A549 (cell line): Measurements from ENCODE around the gene EIF2S3. TPM values are rescaled to one million over a fixed set of nuclear protein-coding genes. Genes with fewer than 3 reads are reported as not detected.

ENCODE experiments used
- ATAC-seq, 2 experiments: fragments of 200-7000 bp in 1 of 2; fragments of >200 bp in 1 of 2; cut with Nextera tagmentation in 1 of 2; cut with Tn5 transposase in 1 of 2; 3 replicates each; pipeline versions ENCODE4 v1.8.0 to v1.9.1; 2018 to 2020; ENCODE audit warnings: mild to moderate bottlenecking in 1 of 2, moderate library complexity in 1 of 2
- CTCF ChIA-PET: fragments of 300-600 bp; sonication (Branson Sonifier 250); formaldehyde crosslinking; extraction: SDS; loops from one replicate; lab custom pipeline; 2021; ENCODE audit warnings: antibody characterized with exemption, inconsistent platforms; lab: Yijun Ruan, JAX
- POLR2A ChIA-PET: fragments of 350-600 bp; formaldehyde crosslinking; extraction: SDS; loops from one replicate; lab custom pipeline; 2021; ENCODE audit warnings: antibody characterized with exemption, inconsistent platforms; lab: Yijun Ruan, JAX
- DNase-seq, 2 experiments: peaks; one replicate each; pipeline versions ENCODE4 v3.0.0 to v3.0.0-alpha.2; 2011 to 2016; ENCODE audit warnings: low read depth in 1 of 2, low spot score in 1 of 2
- FAIRE-seq: peaks from 2 replicates; lab custom pipeline; 2011; peaks lifted over from hg19 to GRCh38; lab: Jason Lieb, UNC
- H3K27ac ChIP-seq, 2 experiments: fragments of >200 bp; sonication (Bioruptor Twin); formaldehyde crosslinking; 3 replicates each; pipeline ENCODE4 v1.5.1; 2016 to 2017
- H3K4me1 ChIP-seq: fragments of >200 bp; sonication (Bioruptor Twin); formaldehyde crosslinking; 3 replicates; pipeline ENCODE4 v1.6.1; 2016
- H3K4me2 ChIP-seq: fragments of >200 bp; sonication (Bioruptor Twin); formaldehyde crosslinking; 3 replicates; pipeline ENCODE4 v1.6.1; 2016
- H3K4me3 ChIP-seq: fragments of >200 bp; sonication (Bioruptor Twin); formaldehyde crosslinking; 3 replicates; pipeline ENCODE4 v1.5.1; 2016
- H3K9me3 ChIP-seq: fragments of >200 bp; sonication (Bioruptor Twin); formaldehyde crosslinking; 3 replicates; pipeline ENCODE4 v1.6.1; 2016
- BHLHE40 ChIP-seq: IDR thresholded peaks from 2 replicates; pipeline ENCODE4 v1.6.1; 2012; ENCODE audit warnings: low read depth, low read length, inconsistent platforms
- CHD2 ChIP-seq: fragments of 150-350 bp; IDR thresholded peaks from 2 replicates; pipeline ENCODE4 v1.6.1; 2014; ENCODE audit warnings: low read length; ENCODE audit not compliant: partially characterized antibody
- CHD4 ChIP-seq: fragments of 200-600 bp; sonication (generic); IDR thresholded peaks from 2 replicates; pipeline ENCODE4 v1.6.1; 2016; ENCODE audit warnings: antibody characterized with exemption, mild to moderate bottlenecking, borderline replicate concordance
- CTCF ChIP-seq: fragments of >200 bp; sonication (Bioruptor Twin); formaldehyde crosslinking; IDR thresholded peaks from 3 replicates; pipeline ENCODE4 v1.5.1; 2016
- E2F6 ChIP-seq: IDR thresholded peaks from 2 replicates; pipeline ENCODE4 v1.6.1; 2012; ENCODE audit warnings: low read depth, borderline replicate concordance
- EHF ChIP-seq: fragments of 250-450 bp; sonication (Bioruptor Pico); IDR thresholded peaks from 2 replicates; pipeline ENCODE4 v1.5.0; 2020; ENCODE audit warnings: mild to moderate bottlenecking
- EP300 ChIP-seq, 2 experiments: fragments of >200 bp; sonication (Bioruptor Twin); formaldehyde crosslinking; IDR thresholded peaks; 2 replicates in 1 of 2; 3 replicates in 1 of 2; pipeline ENCODE4 v1.6.1; 2016 to 2017
- ESRRA ChIP-seq: fragments of 150-350 bp; IDR thresholded peaks from 2 replicates; pipeline ENCODE4 v1.6.1; 2014; ENCODE audit warnings: mild to moderate bottlenecking, low read length, borderline replicate concordance
- HES2 ChIP-seq: fragments of >200 bp; sonication (Bioruptor Twin); formaldehyde crosslinking; IDR thresholded peaks from 2 replicates; pipeline ENCODE4 v1.6.1; 2016
- HMGXB4 ChIP-seq: fragments of 250-450 bp; sonication (Bioruptor Pico); IDR thresholded peaks from 2 replicates; pipeline ENCODE4 v1.5.0; 2021; ENCODE audit warnings: mild to moderate bottlenecking, moderate library complexity, borderline replicate concordance
- HOXB5 ChIP-seq: fragments of 250-450 bp; sonication (Bioruptor Pico); IDR thresholded peaks from 2 replicates; pipeline ENCODE4 v1.5.0; 2020; ENCODE audit warnings: mild to moderate bottlenecking, moderate library complexity
- KDM5A ChIP-seq: fragments of 200-600 bp; sonication (generic); IDR thresholded peaks from 2 replicates; pipeline ENCODE4 v1.6.1; 2016; ENCODE audit warnings: antibody characterized with exemption, mild to moderate bottlenecking
- MAFK ChIP-seq: fragments of 450-650 bp; IDR thresholded peaks from 2 replicates; pipeline ENCODE4 v1.6.1; 2014; ENCODE audit not compliant: partially characterized antibody
- MAX ChIP-seq: IDR thresholded peaks from 2 replicates; pipeline ENCODE4 v1.6.1; 2012
- NPAS2 ChIP-seq: fragments of 250-450 bp; sonication (Bioruptor Pico); IDR thresholded peaks from 2 replicates; pipeline ENCODE4 v1.8.0; 2022; ENCODE audit warnings: mild to moderate bottlenecking, moderate library complexity, borderline replicate concordance
- POLR2AphosphoS2 ChIP-seq: conservative IDR thresholded peaks from 2 replicates; pipeline ENCODE4 v1.6.1; 2012; ENCODE audit warnings: low read length, improper control_type of control experiment, inconsistent platforms
- RARB ChIP-seq: fragments of 250-450 bp; sonication (Bioruptor Pico); IDR thresholded peaks from 2 replicates; pipeline ENCODE4 v1.8.0; 2021; ENCODE audit warnings: mild to moderate bottlenecking, moderate library complexity
- RNF2 ChIP-seq: fragments of 200-600 bp; sonication (generic); IDR thresholded peaks from 2 replicates; pipeline ENCODE4 v1.6.1; 2016; ENCODE audit warnings: low read depth, mild to moderate bottlenecking, antibody characterized with exemption, moderate library complexity, borderline replicate concordance
- SREBF2 ChIP-seq: fragments of 450-650 bp; IDR thresholded peaks from 2 replicates; pipeline ENCODE4 v1.6.1; 2014; ENCODE audit warnings: mild to moderate bottlenecking, moderate library complexity
- TP53 ChIP-seq: fragments of 250-450 bp; sonication (Bioruptor Pico); IDR thresholded peaks from 2 replicates; pipeline ENCODE4 v1.5.0; 2021; ENCODE audit warnings: mild to moderate bottlenecking, moderate library complexity
- ZNF302 ChIP-seq: fragments of 250-450 bp; sonication (Bioruptor Pico); IDR thresholded peaks from 2 replicates; pipeline ENCODE4 v1.9.0; 2021; ENCODE audit warnings: inconsistent platforms, mild to moderate bottlenecking, moderate library complexity
- WGBS: methylation state at CpG from one replicate; pipeline ENCODE4 v1.1.6; 2017; ENCODE audit errors: missing lambda C conversion rate; 5-methylcytosine and 5-hydroxymethylcytosine counted together
- polyA plus RNA-seq, 4 experiments: library from polyadenylated mRNA; depleted of rRNA in 3 of 4; stranded (reverse); fragments of >200 nt; fragmentation: RNase III in 1 of 4; extraction: RNeasy Plus Mini Kit Qiagen cat#74134 plus additional on column Dnase treatment in 1 of 4; gene quantifications; 2 replicates in 3 of 4; 3 replicates in 1 of 4; pipeline ENCODE4 v1.2.3, GENCODE V29; 2011 to 2017

EIF2S3 gene
- polyA plus RNA-seq, 2 of the 4 experiments (the other 2 are of a cell fraction): 219 to 259 TPM

GRCh38 chrX:24099394-24099793 lies 44.6 kb downstream of the EIF2S3 start:
- ATAC-seq: no peak
- no peak overlapping the region for H3K4me3 ChIP-seq
- CTCF ChIA-PET: no interaction called here

GRCh38 chrX:24100713-24101112 lies 46.0 kb downstream of the EIF2S3 start:
- H3K4me2 ChIP-seq: no peak overlapping the region
- H3K4me1 ChIP-seq: peaks cover 26% of the 10 kb centered on the region; the same call in 2 of the 3 replicates
- ATAC-seq: peak in 1 of 2 experiments; percentile 54; a peak in 3 of 6 replicates
- TF ChIP-seq HOXB5 (CRISPR knock-in tag): no peak
- no peak for TF ChIP-seq SREBF2
- TF ChIP-seq, all 56 proteins: peak for 0
- Histone ChIP-seq H3K27ac (0 out of 6 replicates have a peak overlapping the region, but pooled peaks of 1 of the 2 experiments have one; percentile 48), H3K9me3 (no peaks in the 10 kb centered on the region), H3K4me3 (no peak overlapping the region)
- FAIRE-seq (no peak), DNase-seq (no peak)
- CTCF ChIA-PET: no interaction called here
- POLR2A ChIA-PET: no interaction called here
- 75% methylated on average over 2 of the region's 2 CpGs for WGBS

More at GRCh38 chrX:24099394-24099793, 44.6 kb downstream of the EIF2S3 start:
- POLR2A ChIA-PET: no interaction called here
- Histone ChIP-seq H3K9me3 (no peaks in the 10 kb centered on the region), H3K4me1 (peaks cover 22% of the 10 kb centered on the region; the same call in 2 of the 3 replicates), H3K27ac (no peak overlapping the region), H3K4me2 (peak overlapping the region; percentile 47)
- DNase-seq (no peak), FAIRE-seq (no peak)
- WGBS: 81% methylated on average over 6 of the region's 6 CpGs
- TF ChIP-seq RARB (CRISPR knock-in tag) (no peak), POLR2AphosphoS2 (no peak), EP300 (IDR thresholded peaks at IDR 0.05) (no peak), E2F6 (no peak), RNF2 (no peak), MAFK (no peak), MAX (no peak), HMGXB4 (no peak), ZNF302 (CRISPR knock-in tag) (no peak), CHD2 (no peak), TP53 (CRISPR knock-in tag) (no peak), EHF (CRISPR knock-in tag) (no peak), HES2 (no peak), NPAS2 (no peak), CTCF (no peak), KDM5A (no peak), BHLHE40 (no peak), CHD4 (no peak), ESRRA (no peak)
